ENCODE data around the gene OR2A14. TPM values are rescaled to one million over a fixed set of nuclear protein-coding genes. Genes with fewer than 3 reads are reported as not detected.
"Not testable (repeated sequence)": the region's sequence is repeated elsewhere in the genome, so short reads cannot be mapped to it uniquely, and the experiment has no call there.

OR2A14 gene
- total RNA-seq, 1 donor: not detected

- TF ChIP-seq, protein P1, sequence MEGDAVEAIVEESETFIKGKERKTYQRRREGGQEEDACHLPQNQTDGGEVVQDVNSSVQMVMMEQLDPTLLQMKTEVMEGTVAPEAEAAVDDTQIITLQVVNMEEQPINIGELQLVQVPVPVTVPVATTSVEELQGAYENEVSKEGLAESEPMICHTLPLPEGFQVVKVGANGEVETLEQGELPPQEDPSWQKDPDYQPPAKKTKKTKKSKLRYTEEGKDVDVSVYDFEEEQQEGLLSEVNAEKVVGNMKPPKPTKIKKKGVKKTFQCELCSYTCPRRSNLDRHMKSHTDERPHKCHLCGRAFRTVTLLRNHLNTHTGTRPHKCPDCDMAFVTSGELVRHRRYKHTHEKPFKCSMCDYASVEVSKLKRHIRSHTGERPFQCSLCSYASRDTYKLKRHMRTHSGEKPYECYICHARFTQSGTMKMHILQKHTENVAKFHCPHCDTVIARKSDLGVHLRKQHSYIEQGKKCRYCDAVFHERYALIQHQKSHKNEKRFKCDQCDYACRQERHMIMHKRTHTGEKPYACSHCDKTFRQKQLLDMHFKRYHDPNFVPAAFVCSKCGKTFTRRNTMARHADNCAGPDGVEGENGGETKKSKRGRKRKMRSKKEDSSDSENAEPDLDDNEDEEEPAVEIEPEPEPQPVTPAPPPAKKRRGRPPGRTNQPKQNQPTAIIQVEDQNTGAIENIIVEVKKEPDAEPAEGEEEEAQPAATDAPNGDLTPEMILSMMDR (IDR thresholded peaks at IDR 0.05; ENCODE audit: insufficient read depth, low read depth, low read length): peak; percentile 83
- peak; percentile 85 for DNase-seq (ENCODE audit: low read depth)
- no peak overlapping the region for H3K4me3 ChIP-seq (ENCODE audit: low read depth, low read length)
These were observed 4.8 kb downstream of the OR2A14 start for GRCh38 chr7:144127714-144128334.

GRCh38 chr7:144129601-144130000 lies 6.6 kb downstream of the OR2A14 start:
- DNase-seq (ENCODE audit: low read depth); H3K4me3 ChIP-seq (ENCODE audit: low read depth, low read length): not testable (repeated sequence)

- TF ChIP-seq, protein P1 (IDR thresholded peaks at IDR 0.05; ENCODE audit: insufficient read depth, low read depth, low read length): no peak
- DNase-seq (ENCODE audit: low read depth): no peak
- H3K4me3 ChIP-seq (ENCODE audit: low read depth, low read length): no peak overlapping the region
These were observed 7.8 kb downstream of the OR2A14 start for GRCh38 chr7:144130730-144131129.

DNA sequence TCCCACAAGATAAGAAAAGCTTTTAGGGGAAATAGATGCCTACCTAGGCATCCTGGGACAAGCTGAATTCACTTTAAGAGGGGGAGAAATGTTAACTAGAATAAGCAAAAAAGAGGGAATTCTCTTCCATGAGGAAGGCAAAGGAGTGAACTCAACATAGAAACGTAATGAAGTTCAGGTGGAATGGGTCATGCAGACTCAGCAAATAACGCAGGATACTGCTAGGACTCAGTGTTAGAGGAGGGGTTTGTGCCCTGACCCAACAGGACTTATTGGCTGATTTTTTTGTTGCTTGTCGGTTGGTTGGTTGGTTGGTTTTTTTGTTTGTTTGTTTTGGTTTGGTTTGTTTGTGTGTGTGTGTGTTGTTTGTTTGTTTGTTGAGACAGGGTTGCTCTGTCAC lies 9.3 kb downstream of the OR2A14 start:
- DNase-seq (ENCODE audit: low read depth): no peak
- TF ChIP-seq, protein P1 (IDR thresholded peaks at IDR 0.05; ENCODE audit: insufficient read depth, low read depth, low read length): no peak
- no peak overlapping the region for H3K4me3 ChIP-seq (ENCODE audit: low read depth, low read length)

- no peak for DNase-seq (ENCODE audit: low read depth)
- TF ChIP-seq, protein P1 (IDR thresholded peaks at IDR 0.05; ENCODE audit: insufficient read depth, low read depth, low read length): no peak
These were observed 10.3 kb downstream of the OR2A14 start for GRCh38 chr7:144133307-144133706.

DNA sequence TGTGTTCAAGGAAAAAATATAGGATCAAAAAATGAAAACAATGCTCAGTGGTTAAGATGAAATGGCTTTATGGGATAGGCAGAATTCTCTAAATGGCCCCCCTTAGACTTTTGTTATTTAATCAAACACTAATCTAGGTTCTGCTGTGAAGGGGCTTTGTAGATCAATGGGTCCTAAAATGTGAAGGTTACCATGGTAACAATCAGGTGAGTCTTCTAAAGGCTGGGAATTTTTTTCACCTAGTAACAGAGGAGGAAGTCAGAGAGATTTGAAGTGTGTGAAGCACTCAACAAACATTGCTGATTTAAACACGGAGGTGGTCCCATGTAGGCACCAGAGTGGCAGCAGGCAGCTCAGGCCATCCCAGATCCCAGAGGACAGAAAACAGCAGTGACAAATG lies 11.1 kb downstream of the OR2A14 start:
- TF ChIP-seq, protein P1 (IDR thresholded peaks at IDR 0.05; ENCODE audit: insufficient read depth, low read depth, low read length): no peak

More at GRCh38 chr7:144133307-144133706, 10.3 kb downstream of the OR2A14 start:
- H3K4me3 ChIP-seq (ENCODE audit: low read depth, low read length): no peak overlapping the region

DNA sequence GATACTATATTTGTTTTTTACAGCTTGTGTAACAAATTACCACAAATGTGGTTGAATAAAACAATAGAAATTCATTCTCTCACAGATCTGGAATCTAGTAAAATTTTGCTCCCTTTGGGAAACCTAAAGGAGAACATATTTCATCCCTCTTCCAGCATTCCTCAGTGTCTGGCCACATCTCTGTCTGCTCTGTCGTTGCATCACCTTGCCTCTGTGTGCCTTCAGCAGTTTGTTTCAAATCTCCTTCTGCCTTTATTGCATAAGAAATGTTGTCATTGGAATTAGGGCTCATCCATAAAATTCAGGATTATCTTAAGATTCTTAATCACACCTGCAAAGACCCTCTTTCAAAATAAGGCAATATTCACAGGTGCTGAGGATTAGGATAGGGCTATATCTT lies 14.5 kb downstream of the OR2A14 start:
- no peak overlapping the region for H3K4me3 ChIP-seq (ENCODE audit: low read depth, low read length)
- TF ChIP-seq, protein P1 (IDR thresholded peaks at IDR 0.05; ENCODE audit: insufficient read depth, low read depth, low read length): no peak
- peak; percentile 5 for DNase-seq (ENCODE audit: low read depth)

More for the DNA sequence above, 11.1 kb downstream of the OR2A14 start:
- no peak overlapping the region for H3K4me3 ChIP-seq (ENCODE audit: low read depth, low read length)
- DNase-seq (ENCODE audit: low read depth): no peak

Data from fibroblast of villous mesenchyme (primary cell).